Ishikawa (cell line): ENCODE measurements around the gene CORT.

Source experiments
- CEBPB ChIP-seq: IDR thresholded peaks from 2 replicates; pipeline ENCODE4 v1.6.1; 2012
- CREB1 ChIP-seq: IDR thresholded peaks from 2 replicates; pipeline ENCODE4 v1.6.1; 2012; ENCODE audit warnings: low read depth
- FOXM1 ChIP-seq: IDR thresholded peaks from 2 replicates; pipeline ENCODE4 v1.6.1; 2012; ENCODE audit warnings: low read depth, borderline replicate concordance
- MAX ChIP-seq: IDR thresholded peaks from 2 replicates; pipeline ENCODE4 v1.6.1; 2012
- REST ChIP-seq: IDR thresholded peaks from 2 replicates; pipeline ENCODE4 v1.6.1; 2012; ENCODE audit warnings: low read depth, mild to moderate bottlenecking

GRCh38 chr1:10430216-10431069, 19.4 kb upstream of the CORT start, which contains the start of gene CENPS:
- TF ChIP-seq REST (no peak), MAX (peak; percentile 96), CEBPB (no peak), CREB1 (no peak), FOXM1 (no peak)
